C4-2B (cell line): ENCODE results near the gene TBL1Y.

Experiments
- ZFX ChIP-seq: fragments of 450-650 bp; IDR thresholded peaks from 2 replicates; pipeline ENCODE4 v1.6.1; 2017
- TF ChIP-seq, protein P1 (sequence below): fragments of 450-650 bp; conservative IDR thresholded peaks from 2 replicates; pipeline ENCODE4 v1.5.1; 2017; ENCODE audit warnings: mild to moderate bottlenecking

DNA sequence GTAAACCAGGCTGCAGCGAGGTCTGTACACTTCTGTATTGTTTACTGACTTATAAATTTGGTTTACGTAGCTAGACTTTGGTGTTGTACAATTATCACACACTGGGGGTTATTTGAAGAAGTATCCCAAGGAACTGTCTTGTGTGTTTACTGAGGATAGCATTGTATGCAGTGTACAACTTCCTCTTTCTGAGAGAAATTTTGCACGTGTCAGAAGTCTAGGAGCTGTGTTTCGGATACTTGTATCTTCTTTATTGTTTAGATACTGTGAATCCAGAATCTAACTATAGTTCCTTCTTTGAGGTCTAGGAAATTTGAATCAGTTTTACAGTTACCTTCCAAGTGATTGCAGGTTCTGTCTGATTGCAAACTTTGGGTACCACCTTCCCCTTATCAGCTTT, 64.5 kb downstream of the TBL1Y start:
- TF ChIP-seq, protein P1, sequence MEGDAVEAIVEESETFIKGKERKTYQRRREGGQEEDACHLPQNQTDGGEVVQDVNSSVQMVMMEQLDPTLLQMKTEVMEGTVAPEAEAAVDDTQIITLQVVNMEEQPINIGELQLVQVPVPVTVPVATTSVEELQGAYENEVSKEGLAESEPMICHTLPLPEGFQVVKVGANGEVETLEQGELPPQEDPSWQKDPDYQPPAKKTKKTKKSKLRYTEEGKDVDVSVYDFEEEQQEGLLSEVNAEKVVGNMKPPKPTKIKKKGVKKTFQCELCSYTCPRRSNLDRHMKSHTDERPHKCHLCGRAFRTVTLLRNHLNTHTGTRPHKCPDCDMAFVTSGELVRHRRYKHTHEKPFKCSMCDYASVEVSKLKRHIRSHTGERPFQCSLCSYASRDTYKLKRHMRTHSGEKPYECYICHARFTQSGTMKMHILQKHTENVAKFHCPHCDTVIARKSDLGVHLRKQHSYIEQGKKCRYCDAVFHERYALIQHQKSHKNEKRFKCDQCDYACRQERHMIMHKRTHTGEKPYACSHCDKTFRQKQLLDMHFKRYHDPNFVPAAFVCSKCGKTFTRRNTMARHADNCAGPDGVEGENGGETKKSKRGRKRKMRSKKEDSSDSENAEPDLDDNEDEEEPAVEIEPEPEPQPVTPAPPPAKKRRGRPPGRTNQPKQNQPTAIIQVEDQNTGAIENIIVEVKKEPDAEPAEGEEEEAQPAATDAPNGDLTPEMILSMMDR: no peak
- TF ChIP-seq ZFX: no peak
